B cell (primary cell): ENCODE measurements around the gene NUBP2. TPM values are rescaled to one million over a fixed set of nuclear protein-coding genes. Genes with fewer than 3 reads are reported as not detected.

Source experiments
- ATAC-seq: fragments of 200-7000 bp; cut with Tn5 transposase; one replicate; pipeline ENCODE4 v1.10.0; 2021; ENCODE audit warnings: low read depth, mild to moderate bottlenecking, moderate number of reproducible peaks, moderate library complexity
- CTCF ChIA-PET: fragments of 350-600 bp; sonication (Branson Sonifier 250); formaldehyde crosslinking; loops from one replicate; lab custom pipeline; 2021; ENCODE audit warnings: antibody characterized with exemption, inconsistent platforms; lab: Charles Lee
- POLR2A ChIA-PET: fragments of 350-600 bp; sonication (Branson Sonifier 250); formaldehyde crosslinking; loops from one replicate; lab custom pipeline; 2021; ENCODE audit warnings: antibody characterized with exemption; lab: Charles Lee
- DNase-seq: peaks from one replicate; pipeline ENCODE4 v3.0.0; 2013
- H2AFZ ChIP-seq: 2 replicates; pipeline ENCODE4 v1.6.1; 2012; ENCODE audit warnings: mild to moderate bottlenecking, low read depth, low read length; ENCODE audit not compliant: insufficient read depth, poor library complexity, severe bottlenecking
- H3K27ac ChIP-seq, 2 donors: 1 replicate in 1 of 2; 2 replicates in 1 of 2; pipeline ENCODE4 v1.5.1; 2012 to 2013; ENCODE audit warnings: low read length in 2 of 2, mild to moderate bottlenecking in 2 of 2, moderate library complexity in 1 of 2
- H3K27me3 ChIP-seq, 4 experiments: fragments of 200-600 bp in 1 of 4; sonication (generic) in 1 of 4; replicated peaks in 1 of 4; 1 replicate in 2 of 4; 2 replicates in 2 of 4; pipeline versions ENCODE4 v1.6.1 to v1.7.0; 2013 to 2016; ENCODE audit warnings: low read length in 3 of 4, mild to moderate bottlenecking in 2 of 4, mixed read lengths in 1 of 4, moderate library complexity in 1 of 4; ENCODE audit not compliant: insufficient read depth in 4 of 4, control insufficient read depth in 3 of 4; ENCODE audit errors: control extremely low read depth in 1 of 4
- H3K36me3 ChIP-seq, 2 experiments: replicated peaks in 1 of 2; 1 replicate in 1 of 2; 2 replicates in 1 of 2; pipeline versions ENCODE4 v1.6.1 to v1.7.1; 2013; ENCODE audit warnings: low read length in 1 of 2; ENCODE audit not compliant: insufficient read depth in 2 of 2, control insufficient read depth in 1 of 2; ENCODE audit errors: control extremely low read depth in 1 of 2, extremely low read depth in 1 of 2
- H3K4me1 ChIP-seq, 2 donors: fragments of 200-600 bp in 1 of 2; sonication (generic) in 1 of 2; 1 replicate in 1 of 2; 2 replicates in 1 of 2; pipeline versions ENCODE4 v1.5.1 to v1.6.1; 2013 to 2017; ENCODE audit warnings: low read length in 2 of 2; ENCODE audit not compliant: control insufficient read depth in 2 of 2, insufficient read depth in 2 of 2
- H3K4me2 ChIP-seq: replicated peaks from 2 replicates; pipeline ENCODE3; 2012; ENCODE audit warnings: mild to moderate bottlenecking, low read depth, low read length; ENCODE audit not compliant: poor library complexity, severe bottlenecking
- H3K4me3 ChIP-seq, 5 experiments: fragments of 200-600 bp in 1 of 5; sonication (generic) in 1 of 5; 1 replicate in 3 of 5; 2 replicates in 2 of 5; pipeline versions ENCODE4 v1.5.1 to v1.7.0; 2011 to 2016; ENCODE audit warnings: low read length in 4 of 5, mild to moderate bottlenecking in 4 of 5, low read depth in 2 of 5, control low read depth in 1 of 5, moderate library complexity in 1 of 5; ENCODE audit not compliant: insufficient read depth in 1 of 5; ENCODE audit errors: control extremely low read depth in 1 of 5, extremely low read depth in 1 of 5
- H3K79me2 ChIP-seq: fragments of 200-600 bp; sonication (generic); one replicate; pipeline ENCODE4 v1.6.0; 2016; ENCODE audit warnings: low read length; ENCODE audit not compliant: control insufficient read depth, insufficient read depth
- H3K9ac ChIP-seq: fragments of 200-600 bp; sonication (generic); 2 replicates; pipeline ENCODE4 v1.6.1; 2017; ENCODE audit warnings: mild to moderate bottlenecking, low read length, moderate library complexity
- H3K9me3 ChIP-seq, 3 donors: one replicate each; pipeline versions ENCODE4 v1.6.1 to v1.7.1; 2013; ENCODE audit warnings: low read length in 2 of 3; ENCODE audit not compliant: control insufficient read depth in 2 of 3, insufficient read depth in 1 of 3; ENCODE audit errors: control extremely low read depth in 1 of 3
- H4K20me1 ChIP-seq: 2 replicates; pipeline ENCODE4 v1.6.0; 2012; ENCODE audit warnings: mild to moderate bottlenecking, low read length; ENCODE audit not compliant: insufficient read depth, control insufficient read depth, poor library complexity, severe bottlenecking
- H3K27ac Mint-ChIP-seq: one replicate; pipeline ENCODE4 v1.8.0; 2021; ENCODE audit warnings: mixed read lengths
- H3K27me3 Mint-ChIP-seq: one replicate; pipeline ENCODE4 v1.8.0; 2021; ENCODE audit warnings: mixed read lengths
- H3K4me1 Mint-ChIP-seq: one replicate; pipeline ENCODE4 v1.8.0; 2021; ENCODE audit warnings: mixed read lengths
- H3K4me3 Mint-ChIP-seq: one replicate; pipeline ENCODE4 v1.8.0; 2021; ENCODE audit warnings: mixed read lengths
- H3K9me3 Mint-ChIP-seq: one replicate; pipeline ENCODE4 v1.8.0; 2022; ENCODE audit warnings: mixed read lengths; ENCODE audit not compliant: insufficient read depth
- EZH2 ChIP-seq: IDR thresholded peaks from 2 replicates; pipeline ENCODE4 v1.6.1; 2012; ENCODE audit warnings: borderline replicate concordance, low read depth, mild to moderate bottlenecking, moderate library complexity, low read length; ENCODE audit not compliant: insufficient read depth, poor library complexity, severe bottlenecking
- WGBS: methylation state at CpG from one replicate; pipeline ENCODE4 v1.1.5; 2013; ENCODE audit warnings: missing lambda C conversion rate; ENCODE audit not compliant: insufficient coverage; 5-methylcytosine and 5-hydroxymethylcytosine counted together
- intact Hi-C: fragments of 100-400 bp; cut with micrococcal nuclease; formaldehyde crosslinking; loops from one replicate; pipeline ENCODE4 v1.10.0; 2022
- polyA plus RNA-seq: library from polyadenylated mRNA; depleted of rRNA; stranded (reverse); fragments of >200 nt; gene quantifications from 2 replicates; pipeline ENCODE4 v1.2.3, GENCODE V29; 2012
- total RNA-seq, 2 donors: library from RNA; stranded (reverse); fragments of 120-200 nt in 1 of 2; gene quantifications; 1 replicate in 1 of 2; 2 replicates in 1 of 2; pipeline versions ENCODE4 v1.2.3 to v1.2.4, GENCODE V29; 2013 to 2022
- TF ChIP-seq, protein P1 (sequence below): fragments of 200-600 bp; IDR thresholded peaks from one replicate; pipeline ENCODE4 v1.8.0; 2022; ENCODE audit warnings: antibody characterized with exemption, mild to moderate bottlenecking

Gene NUBP2
- total and polyA plus RNA-seq, 2 donors (not counting 1 experiment from before 2014, with no cell fraction given) = 50.2 to 71.7 TPM

DNA sequence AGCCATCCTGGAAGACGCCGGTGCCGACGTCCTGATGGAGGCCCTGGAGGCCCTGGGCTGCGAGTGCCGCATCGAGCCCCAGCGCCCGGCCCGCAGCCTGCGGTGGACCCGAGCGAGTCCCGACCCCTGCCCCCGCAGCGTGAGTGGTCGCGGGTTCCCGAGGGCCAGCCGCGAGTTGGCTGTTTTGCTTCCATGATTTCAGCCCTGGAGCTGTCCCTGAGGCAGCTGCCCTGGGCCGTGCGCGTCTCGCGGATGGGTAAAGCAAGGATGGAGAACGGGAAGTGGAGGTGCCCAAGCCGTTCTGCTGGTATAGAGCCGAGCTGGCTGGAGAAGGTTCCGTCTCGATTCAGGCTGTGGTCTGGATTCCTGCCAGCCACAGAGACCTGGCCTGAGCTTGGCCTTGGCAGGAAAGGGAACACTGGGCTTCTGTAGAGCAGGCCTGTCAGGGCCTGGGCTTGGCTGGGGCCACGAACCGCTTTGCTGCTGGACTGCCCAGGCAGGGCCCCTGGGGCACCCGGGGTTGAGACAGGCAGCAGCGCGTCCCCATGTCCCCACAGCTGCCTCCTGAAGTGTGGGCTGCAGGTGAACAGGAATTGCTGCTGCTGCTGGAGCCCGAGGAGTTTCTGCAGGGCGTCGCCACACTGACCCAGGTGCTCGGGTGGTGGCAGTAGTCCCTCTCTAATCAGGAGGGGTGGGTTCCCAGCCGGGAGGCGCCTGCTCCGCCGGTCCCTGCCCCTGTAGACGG, 8.9 kb upstream of the NUBP2 start:
- ATAC-seq (no peak), DNase-seq (no peak)
- Mint-ChIP-seq H3K4me3 (peak overlapping the region; percentile 95), H3K27ac (peak overlapping the region; percentile 97), H3K9me3 (no peaks in the 10 kb centered on the region), H3K4me1 (peaks cover 27% of the 10 kb centered on the region), H3K27me3 (no peaks in the 10 kb centered on the region)
- peaks cover 0 to 23% of the 10 kb centered on the region in 2 experiments for H3K36me3 ChIP-seq
- peaks cover 22 to 41% of the 10 kb centered on the region in 2 donors for H3K4me1 ChIP-seq
- H3K9me3 ChIP-seq = no peaks in the 10 kb centered on the region
- H3K4me3 ChIP-seq = peak overlapping the region; percentile 53 to 87 (median 82)
- CTCF ChIA-PET = interaction anchor here (0.8 to 1.5 kb wide), 3 partner anchors 9 to 367 kb away, joined by 3 to 9 read pairs (median 3); partner anchors contain the start of genes NUBP2, RPS2 and SPSB3
- peaks cover 31% of the 10 kb centered on the region for H3K79me2 ChIP-seq
- peak overlapping the region; percentile 99 for H3K4me2 ChIP-seq
- POLR2A ChIA-PET = interaction anchor here (1.0 to 4.4 kb wide), 3 partner anchors 9 to 69 kb away, joined by 3 to 27 read pairs (median 3); partner anchors contain the start of genes NUBP2 and SPSB3
- H2AFZ ChIP-seq = peak overlapping the region; percentile 81
- 10% methylated on average over 42 of the region's 45 CpGs for WGBS
- peak overlapping the region; percentile 22 to 90 for H3K27ac ChIP-seq
- peak overlapping the region; percentile 84 for H3K9ac ChIP-seq
- TF ChIP-seq, protein P1, sequence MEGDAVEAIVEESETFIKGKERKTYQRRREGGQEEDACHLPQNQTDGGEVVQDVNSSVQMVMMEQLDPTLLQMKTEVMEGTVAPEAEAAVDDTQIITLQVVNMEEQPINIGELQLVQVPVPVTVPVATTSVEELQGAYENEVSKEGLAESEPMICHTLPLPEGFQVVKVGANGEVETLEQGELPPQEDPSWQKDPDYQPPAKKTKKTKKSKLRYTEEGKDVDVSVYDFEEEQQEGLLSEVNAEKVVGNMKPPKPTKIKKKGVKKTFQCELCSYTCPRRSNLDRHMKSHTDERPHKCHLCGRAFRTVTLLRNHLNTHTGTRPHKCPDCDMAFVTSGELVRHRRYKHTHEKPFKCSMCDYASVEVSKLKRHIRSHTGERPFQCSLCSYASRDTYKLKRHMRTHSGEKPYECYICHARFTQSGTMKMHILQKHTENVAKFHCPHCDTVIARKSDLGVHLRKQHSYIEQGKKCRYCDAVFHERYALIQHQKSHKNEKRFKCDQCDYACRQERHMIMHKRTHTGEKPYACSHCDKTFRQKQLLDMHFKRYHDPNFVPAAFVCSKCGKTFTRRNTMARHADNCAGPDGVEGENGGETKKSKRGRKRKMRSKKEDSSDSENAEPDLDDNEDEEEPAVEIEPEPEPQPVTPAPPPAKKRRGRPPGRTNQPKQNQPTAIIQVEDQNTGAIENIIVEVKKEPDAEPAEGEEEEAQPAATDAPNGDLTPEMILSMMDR = no peak
- no peak for TF ChIP-seq EZH2
- no peaks in the 10 kb centered on the region for H3K27me3 ChIP-seq
- intact Hi-C loops = loop anchor here (1.0 to 5.0 kb wide), 5 partner anchors 8 to 362 kb away; partner anchors contain the start of genes FAHD1, HAGH, MAPK8IP3 and NUBP2
- peaks cover 67% of the 10 kb centered on the region for H4K20me1 ChIP-seq

DNA sequence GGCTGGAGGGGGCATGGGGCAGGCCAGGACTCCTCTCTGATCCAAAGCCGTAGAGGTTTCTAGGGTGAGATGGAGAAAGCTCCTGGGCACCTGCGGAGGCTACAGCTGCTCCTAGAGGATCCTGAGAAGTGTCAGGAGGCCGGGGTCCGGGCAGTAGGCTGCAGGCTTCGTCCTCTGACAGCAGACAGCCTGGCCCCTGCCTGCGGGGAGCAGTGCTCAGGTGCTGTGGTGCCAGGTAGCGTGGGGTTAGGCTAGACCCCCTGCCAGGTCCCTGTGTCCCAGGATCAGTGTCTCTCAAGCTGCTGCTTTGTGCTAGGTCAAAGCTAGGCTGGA, 8.3 kb upstream of the NUBP2 start:
- H3K9ac ChIP-seq = no peak overlapping the region
- intact Hi-C loops = loop anchor here (5.0 kb wide), 2 partner anchors 153 to 362 kb away; partner anchors contain the start of gene UNKL
- no peaks in the 10 kb centered on the region for H3K9me3 ChIP-seq
- Mint-ChIP-seq H3K27ac (no peak overlapping the region), H3K4me3 (peak overlapping the region; percentile 95), H3K9me3 (no peaks in the 10 kb centered on the region), H3K27me3 (no peaks in the 10 kb centered on the region), H3K4me1 (peaks cover 27% of the 10 kb centered on the region)
- H3K79me2 ChIP-seq = peaks cover 31% of the 10 kb centered on the region
- H3K4me2 ChIP-seq = peak overlapping the region; percentile 99
- DNase-seq (no peak), ATAC-seq (no peak)
- H3K36me3 ChIP-seq = peaks cover 0 to 26% of the 10 kb centered on the region in 2 experiments
- H3K4me3 ChIP-seq = no peak overlapping the region
- H3K27me3 ChIP-seq = no peaks in the 10 kb centered on the region
- POLR2A ChIA-PET = interaction anchor here (1.0 to 4.4 kb wide), 2 partner anchors 8 to 53 kb away, joined by 3 to 27 read pairs; partner anchors contain the start of genes NUBP2 and SPSB3
- H2AFZ ChIP-seq = no peak overlapping the region
- peaks cover 71% of the 10 kb centered on the region for H4K20me1 ChIP-seq
- H3K4me1 ChIP-seq = peaks cover 22 to 41% of the 10 kb centered on the region in 2 donors
- CTCF ChIA-PET = interaction anchor here (0.8 to 1.5 kb wide), 3 partner anchors 9 to 367 kb away, joined by 3 to 9 read pairs (median 3); partner anchors contain the start of genes NUBP2, RPS2 and SPSB3
- whole genome bisulfite sequencing = 90% methylated on average over 7 of the region's 7 CpGs
- TF ChIP-seq, protein P1 = no peak
- TF ChIP-seq EZH2 = no peak
- no peak overlapping the region for H3K27ac ChIP-seq
